GM18907 (cell line): ENCODE results near the gene GAL3ST1.
"Not testable (repeated sequence)": the region's sequence is repeated elsewhere in the genome, so short reads cannot be mapped to it uniquely, and the experiment has no call there.

Experiments used
- ATAC-seq: cut with Tn5 transposase; IDR thresholded peaks from one replicate; pipeline ENCODE4 v1.9.1; 2021; ENCODE audit warnings: mild to moderate bottlenecking, moderate library complexity; ENCODE audit not compliant: unreplicated experiment

GAL3ST1 gene

DNA sequence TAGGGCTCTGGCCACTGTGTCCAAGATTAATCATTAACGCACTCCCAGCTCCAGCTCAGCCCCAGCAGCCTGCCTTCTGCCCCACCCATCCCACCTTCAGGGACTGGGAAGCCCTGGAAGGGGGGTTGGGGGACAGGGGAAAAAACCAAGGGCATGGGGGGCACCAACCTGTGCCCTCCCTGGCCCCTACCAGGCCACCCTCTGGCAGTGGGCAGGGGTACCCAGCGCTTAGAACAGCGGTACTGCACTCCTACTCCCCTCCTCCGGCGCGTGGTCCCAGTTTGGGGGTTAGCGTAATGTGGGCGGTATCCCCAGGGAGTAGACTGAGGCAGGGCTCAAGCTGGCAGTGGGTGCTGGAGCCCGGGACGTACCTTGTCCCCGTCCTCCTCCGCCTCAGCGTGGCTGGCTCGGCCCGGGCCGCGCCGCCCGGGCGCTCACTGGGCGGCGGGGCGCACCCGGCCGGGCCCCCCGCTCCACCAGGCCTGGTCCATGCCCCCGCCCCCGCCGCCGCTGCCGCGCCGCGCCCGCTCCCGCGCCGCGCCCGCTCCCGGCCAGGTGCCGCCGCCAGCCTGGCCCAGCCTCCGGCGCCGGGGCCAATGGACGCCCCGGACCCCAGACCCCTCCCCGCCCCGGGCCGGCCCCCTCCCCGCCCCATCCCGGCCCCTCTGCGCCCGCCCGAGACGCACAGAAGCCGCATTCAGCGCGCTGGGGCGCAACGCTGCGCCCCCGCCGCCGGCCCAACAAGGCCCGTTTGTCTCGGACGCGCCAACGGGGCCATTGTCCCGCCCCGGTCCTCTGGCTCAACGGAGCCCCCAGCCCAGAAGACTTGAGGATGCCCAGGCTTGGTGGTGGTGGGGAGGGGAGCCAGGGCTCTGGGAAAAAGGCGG, at the start of gene GAL3ST1:
Gene GAL3ST1, minus strand, starts transcription at position 571 of the 887 bp plus-strand sequence. CDS start 17,273 bp downstream, outside the sequence.
- no peak for ATAC-seq

- not testable (repeated sequence) for ATAC-seq
These were observed 45.4 kb upstream of the GAL3ST1 start for GRCh38 chr22:30619909-30620308.

DNA sequence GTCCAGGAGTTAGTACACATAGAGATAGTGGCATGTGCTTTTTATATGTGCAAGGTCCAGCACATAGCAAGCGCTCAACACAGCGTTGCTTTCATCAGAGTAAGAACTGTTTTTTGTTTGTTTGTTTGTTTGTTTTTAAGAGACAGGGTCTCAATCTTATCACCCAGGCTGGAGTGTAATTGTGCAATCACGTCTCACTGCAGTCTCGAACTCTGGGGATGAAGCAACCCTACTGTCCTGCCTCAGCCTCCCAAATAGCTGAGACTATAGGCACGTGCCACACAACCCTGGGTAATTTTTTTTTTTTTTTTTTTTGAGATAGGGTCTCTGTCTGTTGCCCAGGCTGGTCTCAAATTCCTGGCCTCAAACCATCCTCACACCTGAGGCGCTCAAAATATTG, 43.4 kb upstream of the GAL3ST1 start:
- ATAC-seq = no peak

- ATAC-seq = no peak
These were observed 41.1 kb upstream of the GAL3ST1 start for GRCh38 chr22:30615543-30615954.

- no peak for ATAC-seq
These were observed 40.4 kb upstream of the GAL3ST1 start for GRCh38 chr22:30614879-30615278.

DNA sequence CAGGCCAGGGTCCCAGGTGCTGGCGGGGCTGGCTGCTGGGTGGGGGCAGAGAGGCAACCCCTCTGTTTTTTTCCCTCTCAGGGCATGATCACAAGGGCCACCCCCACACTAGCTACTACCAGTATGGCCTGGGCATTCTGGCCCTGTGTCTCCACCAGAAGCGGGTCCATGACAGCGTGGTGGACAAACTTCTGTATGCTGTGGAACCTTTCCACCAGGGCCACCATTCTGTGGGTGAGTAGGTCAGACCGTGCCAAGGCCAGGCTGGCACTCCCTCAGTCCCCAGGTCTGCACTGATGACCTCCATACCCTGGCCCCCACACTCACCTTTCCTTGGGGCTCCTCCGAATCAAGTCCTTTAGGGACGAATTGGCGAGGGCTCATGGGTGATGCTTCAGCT, 39.8 kb upstream of the GAL3ST1 start:
- no peak for ATAC-seq

- ATAC-seq = no peak
These were observed 38.3 kb upstream of the GAL3ST1 start for GRCh38 chr22:30612789-30613188.

DNA sequence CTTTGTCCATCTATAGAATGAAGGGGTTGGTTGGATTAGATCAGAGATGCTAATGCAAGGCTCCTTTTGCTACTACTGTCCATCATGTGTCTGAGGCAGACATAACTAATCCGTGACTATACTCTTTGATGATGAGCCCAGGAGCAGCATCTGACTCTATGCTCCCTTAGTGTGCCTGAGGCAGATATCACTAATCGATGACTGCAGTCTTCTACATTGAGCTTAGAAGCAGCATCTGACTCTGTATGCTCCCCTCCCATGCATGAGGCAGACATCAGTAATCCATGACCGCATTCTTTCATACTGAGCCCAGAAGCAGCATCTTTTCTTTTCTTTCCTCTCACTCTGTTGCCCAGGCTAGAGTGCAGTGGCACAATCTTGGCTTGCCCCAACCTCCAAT, 36.7 kb upstream of the GAL3ST1 start:
- no peak for ATAC-seq

DNA sequence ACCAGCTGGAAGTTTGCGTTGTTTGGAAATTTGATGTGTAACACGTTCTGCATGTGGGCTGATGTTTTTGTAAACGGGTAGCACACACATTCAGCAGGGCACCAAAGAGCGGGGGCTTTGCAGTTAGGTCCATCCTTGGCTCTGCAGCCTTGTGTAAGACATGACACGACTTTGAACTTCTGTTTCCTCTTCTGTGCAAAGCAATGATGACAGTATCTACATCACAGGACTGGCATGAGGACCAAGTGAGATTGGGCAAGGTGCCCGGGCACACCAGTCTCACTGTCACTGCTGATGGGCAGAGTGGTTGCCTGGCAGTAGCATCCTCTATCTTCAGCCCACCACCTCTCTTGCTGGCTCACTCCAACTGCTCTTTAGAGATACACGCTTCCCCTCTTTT, 35.8 kb upstream of the GAL3ST1 start:
- ATAC-seq = no peak

GRCh38 chr22:30609260-30610185, 35.1 kb upstream of the GAL3ST1 start:
- peak; percentile 55 for ATAC-seq

DNA sequence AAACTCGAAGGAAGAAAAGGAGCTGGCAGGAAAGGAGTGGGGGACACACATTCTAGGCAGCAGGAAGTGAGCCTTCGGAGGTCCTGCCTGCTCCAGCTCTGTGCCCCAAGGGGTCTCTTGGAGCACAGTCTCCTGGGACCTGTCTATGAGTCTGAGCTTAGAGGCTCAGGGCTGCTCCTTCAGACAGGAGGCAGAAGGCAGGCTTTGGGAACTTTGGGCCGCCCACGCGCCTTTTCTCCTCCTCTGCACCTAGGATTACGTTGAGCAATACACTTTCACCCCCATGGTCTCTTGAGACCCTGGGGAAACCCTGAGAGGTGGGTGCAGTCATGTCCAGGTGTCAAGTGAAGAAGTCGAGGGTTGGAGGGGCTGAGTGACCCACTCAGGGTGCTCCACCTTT, 33.5 kb upstream of the GAL3ST1 start:
- no peak for ATAC-seq

- ATAC-seq = no peak
These were observed 33.0 kb upstream of the GAL3ST1 start for GRCh38 chr22:30607300-30607930.

GRCh38 chr22:30606455-30607299, 32.2 kb upstream of the GAL3ST1 start, which contains the start of gene TCN2:
Gene TCN2, plus strand, starts transcription at chr22:30607174. Its CDS starts 158 bp downstream, at chr22:30607332.
- ATAC-seq = peak; percentile 46

GRCh38 chr22:30605449-30606110, 31.1 kb upstream of the GAL3ST1 start:
- ATAC-seq = no peak

GRCh38 chr22:30604723-30605122, 30.3 kb upstream of the GAL3ST1 start:
- ATAC-seq = no peak

DNA sequence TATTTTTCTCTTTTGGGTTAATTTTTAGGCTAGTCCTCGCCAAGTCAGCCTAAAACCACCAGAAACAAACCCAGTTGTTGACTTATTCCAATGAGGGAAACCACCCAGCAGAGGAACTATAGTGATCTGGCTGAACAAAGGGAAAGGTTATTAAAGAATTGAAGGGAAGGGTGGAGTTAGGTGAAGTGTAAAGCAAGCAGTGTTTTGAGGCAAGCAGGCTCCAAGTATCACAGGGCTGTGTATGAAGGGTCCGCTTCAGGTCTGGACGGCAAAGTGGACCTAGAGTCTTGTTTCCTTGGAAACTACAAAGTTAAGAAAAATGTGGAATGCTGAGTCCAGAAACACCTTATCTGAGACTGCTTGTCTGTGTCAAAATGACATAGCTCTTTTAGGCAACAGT, 29.3 kb upstream of the GAL3ST1 start:
- no peak for ATAC-seq

DNA sequence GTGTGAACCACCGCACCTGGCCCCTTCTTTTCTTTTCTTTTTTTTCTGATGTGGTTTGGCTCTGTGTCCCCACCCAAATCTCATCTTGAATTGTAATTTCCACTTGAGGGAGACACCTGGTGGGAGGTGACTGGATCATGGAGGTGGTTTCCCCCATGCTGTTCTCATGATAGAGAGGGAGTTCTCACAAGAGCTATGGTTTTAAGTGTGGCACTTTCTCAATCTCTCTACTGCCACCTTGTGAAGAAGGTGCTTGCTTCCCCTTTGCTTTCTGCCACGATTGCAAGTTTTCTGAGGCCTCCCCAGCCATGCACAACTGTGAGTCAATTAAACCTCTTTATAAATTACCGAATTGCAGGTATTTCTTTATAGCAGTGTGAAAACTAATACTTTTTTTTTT, 27.6 kb upstream of the GAL3ST1 start:
- ATAC-seq = no peak

- ATAC-seq = no peak
These were observed 27.0 kb upstream of the GAL3ST1 start for GRCh38 chr22:30601464-30601863.

DNA sequence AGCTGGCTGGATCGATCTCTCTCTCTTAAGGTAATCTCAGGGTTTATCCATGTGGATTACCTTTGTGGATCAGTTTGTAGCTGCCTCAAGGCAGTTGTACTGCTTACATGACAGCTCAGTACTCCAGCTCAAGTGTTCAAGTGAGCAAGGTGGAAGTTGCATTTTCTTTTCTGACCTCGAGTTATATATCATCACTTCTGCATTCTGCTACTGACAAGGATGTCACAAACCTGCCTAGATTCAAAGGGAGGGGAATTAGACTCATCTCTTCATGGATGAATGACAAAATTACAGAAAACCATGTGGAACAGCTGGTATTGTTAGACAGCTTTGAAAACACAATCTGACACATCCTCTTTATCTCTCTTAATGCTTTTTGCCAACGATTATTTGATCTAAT, 26.5 kb upstream of the GAL3ST1 start:
- ATAC-seq = no peak

- no peak for ATAC-seq
These were observed 24.5 kb upstream of the GAL3ST1 start for GRCh38 chr22:30598986-30599385.
